ENCODE data around the gene SDCBP2. TPM values are rescaled to one million over a fixed set of nuclear protein-coding genes. Genes with fewer than 3 reads are reported as not detected.

Gene SDCBP2
- total and polyA plus RNA-seq, 2 donors (not counting 1 experiment from before 2014, with no cell fraction given), result 1.2 to 1.3 TPM

- H3K36me3 ChIP-seq (replicated peaks in 1 of 2; ENCODE audit: control extremely low read depth in 1 of 2, control insufficient read depth in 1 of 2, extremely low read depth in 1 of 2, insufficient read depth in 2 of 2, low read length in 1 of 2), result peaks cover 0 to 19% of the 10 kb centered on the region in 2 experiments
- H3K9me3 Mint-ChIP-seq (ENCODE audit: insufficient read depth), result no peaks in the 10 kb centered on the region
- H3K4me3 Mint-ChIP-seq, result no peak overlapping the region
- H3K4me1 Mint-ChIP-seq, result peaks cover 49% of the 10 kb centered on the region
- WGBS (ENCODE audit: insufficient coverage), result 97% methylated on average over 7 of the region's 11 CpGs
- H3K27ac Mint-ChIP-seq, result no peak overlapping the region
- H3K4me2 ChIP-seq (replicated peaks; ENCODE audit: low read depth, low read length, poor library complexity, severe bottlenecking), result no peak overlapping the region
- no peak overlapping the region for H2AFZ ChIP-seq (ENCODE audit: insufficient read depth, low read depth, low read length, poor library complexity, severe bottlenecking)
- ChIA-PET POLR2A (no interaction called here), CTCF (interaction anchor here (0.6 to 2.0 kb wide), 3 partner anchors 19 to 170 kb away, joined by 3 to 6 read pairs (median 4); no protein-coding TSS in a partner anchor)
- H3K4me3 ChIP-seq (ENCODE audit: control extremely low read depth in 1 of 5, extremely low read depth in 1 of 5, insufficient read depth in 1 of 5, low read depth in 2 of 5, low read length in 4 of 5), result no peak overlapping the region
- DNase-seq (no peak), ATAC-seq (ENCODE audit: low read depth) (no peak)
- no peaks in the 10 kb centered on the region for H3K9me3 ChIP-seq (ENCODE audit: control extremely low read depth in 1 of 3, control insufficient read depth in 2 of 3, insufficient read depth in 1 of 3, low read length in 2 of 3)
- peaks cover 19 to 29% of the 10 kb centered on the region in 2 donors for H3K4me1 ChIP-seq (ENCODE audit: control insufficient read depth in 2 of 2, insufficient read depth in 2 of 2, low read length in 2 of 2)
- H3K27me3 ChIP-seq (replicated peaks in 1 of 4; ENCODE audit: control extremely low read depth in 1 of 4, control insufficient read depth in 3 of 4, insufficient read depth in 4 of 4, low read length in 3 of 4), result no peaks in the 10 kb centered on the region
- peaks cover 57% of the 10 kb centered on the region for H3K79me2 ChIP-seq (ENCODE audit: control insufficient read depth, insufficient read depth, low read length)
- intact Hi-C loops (cut with micrococcal nuclease), result no loop called here
- H4K20me1 ChIP-seq (ENCODE audit: control insufficient read depth, insufficient read depth, low read length, poor library complexity, severe bottlenecking), result peaks cover 9% of the 10 kb centered on the region
- H3K27ac ChIP-seq (ENCODE audit: low read length in 2 of 2), result no peak overlapping the region
- TF ChIP-seq, protein P1, sequence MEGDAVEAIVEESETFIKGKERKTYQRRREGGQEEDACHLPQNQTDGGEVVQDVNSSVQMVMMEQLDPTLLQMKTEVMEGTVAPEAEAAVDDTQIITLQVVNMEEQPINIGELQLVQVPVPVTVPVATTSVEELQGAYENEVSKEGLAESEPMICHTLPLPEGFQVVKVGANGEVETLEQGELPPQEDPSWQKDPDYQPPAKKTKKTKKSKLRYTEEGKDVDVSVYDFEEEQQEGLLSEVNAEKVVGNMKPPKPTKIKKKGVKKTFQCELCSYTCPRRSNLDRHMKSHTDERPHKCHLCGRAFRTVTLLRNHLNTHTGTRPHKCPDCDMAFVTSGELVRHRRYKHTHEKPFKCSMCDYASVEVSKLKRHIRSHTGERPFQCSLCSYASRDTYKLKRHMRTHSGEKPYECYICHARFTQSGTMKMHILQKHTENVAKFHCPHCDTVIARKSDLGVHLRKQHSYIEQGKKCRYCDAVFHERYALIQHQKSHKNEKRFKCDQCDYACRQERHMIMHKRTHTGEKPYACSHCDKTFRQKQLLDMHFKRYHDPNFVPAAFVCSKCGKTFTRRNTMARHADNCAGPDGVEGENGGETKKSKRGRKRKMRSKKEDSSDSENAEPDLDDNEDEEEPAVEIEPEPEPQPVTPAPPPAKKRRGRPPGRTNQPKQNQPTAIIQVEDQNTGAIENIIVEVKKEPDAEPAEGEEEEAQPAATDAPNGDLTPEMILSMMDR (IDR thresholded peaks at IDR 0.05), result no peak
- TF ChIP-seq EZH2 (IDR thresholded peaks at IDR 0.05; ENCODE audit: borderline replicate concordance, insufficient read depth, low read depth, low read length, poor library complexity, severe bottlenecking), result no peak
- no peak overlapping the region for H3K9ac ChIP-seq (ENCODE audit: low read length)
- no peaks in the 10 kb centered on the region for H3K27me3 Mint-ChIP-seq
Observed at GRCh38 chr20:1333462-1334369, 4.8 kb upstream of the SDCBP2 start.

- Mint-ChIP-seq H3K27ac (no peak overlapping the region), H3K4me1 (peaks cover 56% of the 10 kb centered on the region), H3K4me3 (no peak overlapping the region), H3K27me3 (no peaks in the 10 kb centered on the region), H3K9me3 (ENCODE audit: insufficient read depth) (no peaks in the 10 kb centered on the region)
- Histone ChIP-seq H3K36me3 (replicated peaks in 1 of 2; ENCODE audit: control extremely low read depth in 1 of 2, control insufficient read depth in 1 of 2, extremely low read depth in 1 of 2, insufficient read depth in 2 of 2, low read length in 1 of 2) (peaks cover 0 to 19% of the 10 kb centered on the region in 2 experiments), H3K9me3 (ENCODE audit: control extremely low read depth in 1 of 3, control insufficient read depth in 2 of 3, insufficient read depth in 1 of 3, low read length in 2 of 3) (no peaks in the 10 kb centered on the region), H3K9ac (ENCODE audit: low read length) (no peak overlapping the region), H3K4me3 (ENCODE audit: control extremely low read depth in 1 of 5, extremely low read depth in 1 of 5, insufficient read depth in 1 of 5, low read depth in 2 of 5, low read length in 4 of 5) (no peak overlapping the region), H2AFZ (ENCODE audit: insufficient read depth, low read depth, low read length, poor library complexity, severe bottlenecking) (no peak overlapping the region), H3K79me2 (ENCODE audit: control insufficient read depth, insufficient read depth, low read length) (peaks cover 60% of the 10 kb centered on the region), H4K20me1 (ENCODE audit: control insufficient read depth, insufficient read depth, low read length, poor library complexity, severe bottlenecking) (peaks cover 5% of the 10 kb centered on the region), H3K4me2 (replicated peaks; ENCODE audit: low read depth, low read length, poor library complexity, severe bottlenecking) (no peak overlapping the region), H3K27ac (ENCODE audit: low read length in 2 of 2) (no peak overlapping the region), H3K27me3 (replicated peaks in 1 of 4; ENCODE audit: control extremely low read depth in 1 of 4, control insufficient read depth in 3 of 4, insufficient read depth in 4 of 4, low read length in 3 of 4) (no peaks in the 10 kb centered on the region), H3K4me1 (ENCODE audit: control insufficient read depth in 2 of 2, insufficient read depth in 2 of 2, low read length in 2 of 2) (peaks cover 19 to 29% of the 10 kb centered on the region in 2 donors)
- DNase-seq, result no peak
- ChIA-PET CTCF (interaction anchor here (0.6 to 2.0 kb wide), 4 partner anchors 18 to 171 kb away, joined by 3 to 6 read pairs (median 4); no protein-coding TSS in a partner anchor), POLR2A (no interaction called here)
- no peak for ATAC-seq (ENCODE audit: low read depth)
- 90% methylated on average over 2 of the region's 2 CpGs for WGBS (ENCODE audit: insufficient coverage)
- intact Hi-C loops (cut with micrococcal nuclease), result no loop called here
- TF ChIP-seq EZH2 (IDR thresholded peaks at IDR 0.05; ENCODE audit: borderline replicate concordance, insufficient read depth, low read depth, low read length, poor library complexity, severe bottlenecking), result no peak
- TF ChIP-seq, protein P1 (IDR thresholded peaks at IDR 0.05), result no peak
Observed at GRCh38 chr20:1332749-1333300, 3.9 kb upstream of the SDCBP2 start.
